H9 (cell line): ENCODE measurements around the gene BRWD1. TPM values are rescaled to one million over a fixed set of nuclear protein-coding genes. Genes with fewer than 3 reads are reported as not detected.

Source experiments
- DNase-seq: peaks from one replicate; pipeline ENCODE4 v3.0.0-alpha.2; 2017
- H2AFZ ChIP-seq: one replicate; pipeline ENCODE4 v1.6.1; 2013; ENCODE audit warnings: mild to moderate bottlenecking, low read length, control low read depth, moderate library complexity
- H2AK5ac ChIP-seq: 2 replicates; pipeline ENCODE4 v1.6.1; 2013; ENCODE audit warnings: low read length, control low read depth, mixed read lengths; ENCODE audit not compliant: insufficient read length
- H2BK120ac ChIP-seq: one replicate; pipeline ENCODE4 v1.6.1; 2013; ENCODE audit warnings: low read depth, mild to moderate bottlenecking, low read length, control low read depth, inconsistent platforms; ENCODE audit not compliant: poor library complexity, severe bottlenecking
- H2BK12ac ChIP-seq: 2 replicates; pipeline ENCODE4 v1.6.1; 2013; ENCODE audit warnings: low read length, control low read depth, mixed read lengths, low read depth; ENCODE audit not compliant: insufficient read length
- H2BK15ac ChIP-seq: 2 replicates; pipeline ENCODE4 v1.6.1; 2013; ENCODE audit warnings: low read depth, low read length, control low read depth
- H2BK20ac ChIP-seq: one replicate; pipeline ENCODE4 v1.6.1; 2013; ENCODE audit warnings: low read depth, mild to moderate bottlenecking, low read length, control low read depth, inconsistent platforms; ENCODE audit not compliant: poor library complexity, severe bottlenecking
- H2BK5ac ChIP-seq: 2 replicates; pipeline ENCODE4 v1.6.1; 2013; ENCODE audit warnings: low read length, control low read depth, mixed read lengths; ENCODE audit not compliant: insufficient read length
- H3K14ac ChIP-seq: 2 replicates; pipeline ENCODE4 v1.6.1; 2013; ENCODE audit warnings: low read length, control low read depth; ENCODE audit not compliant: insufficient read depth
- H3K18ac ChIP-seq: 2 replicates; pipeline ENCODE4 v1.6.1; 2013; ENCODE audit warnings: low read depth, mild to moderate bottlenecking, mixed read lengths, low read length, control low read depth; ENCODE audit not compliant: insufficient read length
- H3K23ac ChIP-seq: 2 replicates; pipeline ENCODE4 v1.6.1; 2013; ENCODE audit warnings: low read length, control low read depth, mixed read lengths, low read depth; ENCODE audit not compliant: insufficient read length
- H3K23me2 ChIP-seq: 2 replicates; pipeline ENCODE4 v1.6.1; 2013; ENCODE audit warnings: low read depth, mild to moderate bottlenecking, mixed read lengths, low read length, control low read depth; ENCODE audit not compliant: insufficient read length, poor library complexity, severe bottlenecking
- H3K27ac ChIP-seq: 2 replicates; pipeline ENCODE4 v1.5.1; 2013; ENCODE audit warnings: low read length, control low read depth, mixed read lengths, low read depth; ENCODE audit not compliant: insufficient read length
- H3K27me3 ChIP-seq: 2 replicates; pipeline ENCODE4 v1.6.1; 2013; ENCODE audit warnings: low read length, control low read depth, inconsistent platforms; ENCODE audit not compliant: insufficient read depth
- H3K4ac ChIP-seq: 2 replicates; pipeline ENCODE4 v1.6.1; 2013; ENCODE audit warnings: low read depth, mild to moderate bottlenecking, control low read depth, inconsistent platforms, low read length, moderate library complexity
- H3K4me1 ChIP-seq: 2 replicates; pipeline ENCODE4 v1.6.1; 2013; ENCODE audit warnings: low read length, control low read depth, inconsistent platforms; ENCODE audit not compliant: insufficient read depth
- H3K4me2 ChIP-seq: 2 replicates; pipeline ENCODE4 v1.6.1; 2013; ENCODE audit warnings: low read length, control low read depth, mixed read lengths; ENCODE audit not compliant: insufficient read length, insufficient read depth
- H3K56ac ChIP-seq: 2 replicates; pipeline ENCODE4 v1.6.1; 2013; ENCODE audit warnings: low read depth, mild to moderate bottlenecking, mixed read lengths, low read length, control low read depth; ENCODE audit not compliant: insufficient read length
- H3K79me1 ChIP-seq: 2 replicates; pipeline ENCODE4 v1.6.1; 2013; ENCODE audit warnings: low read depth, mild to moderate bottlenecking, moderate library complexity, low read length, control low read depth, inconsistent platforms; ENCODE audit not compliant: insufficient read depth, poor library complexity, severe bottlenecking
- H3K79me2 ChIP-seq: 2 replicates; pipeline ENCODE4 v1.6.1; 2013; ENCODE audit warnings: low read length, control low read depth, inconsistent platforms; ENCODE audit not compliant: insufficient read depth
- H3K9ac ChIP-seq: 2 replicates; pipeline ENCODE4 v1.6.1; 2013; ENCODE audit warnings: low read length, control low read depth, mixed read lengths; ENCODE audit not compliant: insufficient read length; ENCODE audit errors: extremely low read depth
- H3K9me3 ChIP-seq: one replicate; pipeline ENCODE4 v1.6.1; 2013; ENCODE audit warnings: low read depth, low read length, inconsistent platforms; ENCODE audit not compliant: control insufficient read depth
- H3T11ph ChIP-seq: one replicate; pipeline ENCODE4 v1.6.1; 2013; ENCODE audit warnings: mild to moderate bottlenecking, low read length, control low read depth, inconsistent platforms
- H4K20me1 ChIP-seq: one replicate; pipeline ENCODE4 v1.6.1; 2013; ENCODE audit not compliant: control insufficient read depth, insufficient read length, insufficient read depth
- H4K5ac ChIP-seq: 2 replicates; pipeline ENCODE4 v1.6.1; 2013; ENCODE audit warnings: low read depth, mild to moderate bottlenecking, mixed read lengths, low read length, control low read depth; ENCODE audit not compliant: insufficient read length
- H4K8ac ChIP-seq: replicated peaks from 2 replicates; pipeline ENCODE4 v1.6.1; 2013; ENCODE audit warnings: low read length, control low read depth, mixed read lengths, low read depth; ENCODE audit not compliant: insufficient read length
- H4K91ac ChIP-seq: 2 replicates; pipeline ENCODE4 v1.6.1; 2013; ENCODE audit warnings: low read depth, mild to moderate bottlenecking, moderate library complexity, mixed read lengths, low read length, control low read depth; ENCODE audit not compliant: insufficient read length
- H3K27ac Mint-ChIP-seq, 3 experiments: 2 replicates in 2 of 3; 3 replicates in 1 of 3; pipeline ENCODE4 v1.8.0; 2020 to 2021; ENCODE audit warnings: mixed read lengths in 3 of 3, mild to moderate bottlenecking in 1 of 3, moderate library complexity in 1 of 3
- H3K27me3 Mint-ChIP-seq: 2 replicates; pipeline ENCODE4 v1.8.0; 2021; ENCODE audit warnings: low read depth, mild to moderate bottlenecking, moderate library complexity, mixed read lengths
- H3K36me3 Mint-ChIP-seq, 3 experiments: 2 replicates in 2 of 3; 3 replicates in 1 of 3; pipeline ENCODE4 v1.8.0; 2020 to 2021; ENCODE audit warnings: low read depth in 3 of 3, mixed read lengths in 3 of 3; ENCODE audit not compliant: insufficient read depth in 1 of 3
- H3K4me1 Mint-ChIP-seq, 2 experiments: 2 replicates each; pipeline ENCODE4 v1.8.0; 2020; ENCODE audit warnings: mixed read lengths in 2 of 2
- H3K4me3 Mint-ChIP-seq, 2 experiments: 2 replicates in 1 of 2; 3 replicates in 1 of 2; pipeline ENCODE4 v1.8.0; 2020 to 2021; ENCODE audit warnings: mild to moderate bottlenecking in 2 of 2, mixed read lengths in 2 of 2, moderate library complexity in 1 of 2
- H3K9me3 Mint-ChIP-seq, 2 experiments: 2 replicates in 1 of 2; 3 replicates in 1 of 2; pipeline ENCODE4 v1.8.0; 2020; ENCODE audit warnings: mild to moderate bottlenecking in 2 of 2, mixed read lengths in 2 of 2, moderate library complexity in 1 of 2
- CTCF ChIP-seq: fragments of 200-600 bp; sonication (generic); conservative IDR thresholded peaks from 3 replicates; pipeline ENCODE4 v1.8.0; 2021; ENCODE audit warnings: antibody characterized with exemption, mild to moderate bottlenecking
- whole genome bisulfite sequencing: extraction: QIAGEN DNeasy Blood & Tissue Kit; methylation state at CpG from one replicate; pipeline ENCODE4 v1.1.7; 2013; ENCODE audit warnings: missing lambda C conversion rate, low lambda C conversion rate, mixed read lengths; ENCODE audit not compliant: insufficient read length; ENCODE audit errors: extremely low coverage; 5-methylcytosine and 5-hydroxymethylcytosine counted together
- total RNA-seq: library from RNA; stranded (reverse); gene quantifications from 2 replicates; pipeline ENCODE4 v1.2.1, GENCODE V29; 2021

BRWD1 gene
- total RNA-seq, 1 experiment from 2014 or later: 48.4 TPM

DNA sequence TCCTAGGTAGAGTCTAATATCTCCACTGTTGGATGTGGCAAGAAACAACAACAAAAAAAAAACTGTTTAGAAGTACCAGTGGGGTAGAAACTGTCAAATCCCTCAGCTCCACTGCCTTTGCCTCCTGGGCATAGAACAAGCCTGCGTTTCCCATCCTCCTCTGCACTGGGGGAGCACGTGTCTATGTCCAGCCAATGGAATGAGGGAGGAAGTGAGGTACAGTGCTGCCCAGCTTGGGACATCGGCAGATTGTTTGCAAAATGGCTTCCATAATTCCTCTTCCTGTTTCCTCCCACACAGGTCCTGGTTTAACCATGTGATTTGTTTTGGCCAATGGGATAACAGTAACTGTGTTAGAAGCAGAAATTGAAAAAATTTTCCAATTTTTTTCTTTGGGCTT is 169.2 kb downstream of the BRWD1 start:
- Histone ChIP-seq H4K8ac (no peak overlapping the region), H2AK5ac (no peak overlapping the region), H2BK15ac (no peak overlapping the region), H3K23me2 (no peaks in the 10 kb centered on the region), H4K91ac (no peak overlapping the region), H3K4me1 (no peaks in the 10 kb centered on the region), H3K4ac (no peak overlapping the region), H2AFZ (no peak overlapping the region), H2BK5ac (no peak overlapping the region), H3K23ac (no peak overlapping the region), H3K4me2 (no peak overlapping the region), H2BK12ac (no peak overlapping the region), H3K27ac (no peak overlapping the region), H4K20me1 (no peaks in the 10 kb centered on the region), H3K79me2 (no peaks in the 10 kb centered on the region), H3K79me1 (no peaks in the 10 kb centered on the region), H3K9me3 (no peaks in the 10 kb centered on the region), H2BK20ac (no peak overlapping the region), H3K56ac (no peak overlapping the region), H2BK120ac (no peak overlapping the region), H4K5ac (no peak overlapping the region), H3T11ph (no peak overlapping the region), H3K9ac (no peak overlapping the region), H3K27me3 (no peaks in the 10 kb centered on the region), H3K18ac (no peak overlapping the region), H3K14ac (no peak overlapping the region)
- DNase-seq: no peak
- TF ChIP-seq CTCF: no peak
- no CpG with 5 or more reads among the region's 3 CpGs for WGBS
- H3K4me1 Mint-ChIP-seq: peaks cover 0 to 2% of the 10 kb centered on the region in 2 experiments; a peak in 1 of 4 replicates
- H3K9me3 Mint-ChIP-seq: peaks cover 0 to 2% of the 10 kb centered on the region in 2 experiments; a peak in 1 of 5 replicates
- peaks cover 0 to 1% (median 0%) of the 10 kb centered on the region in 3 experiments; a peak in 1 of 7 replicates for H3K36me3 Mint-ChIP-seq
- H3K27me3 Mint-ChIP-seq: peaks cover 3% of the 10 kb centered on the region
- no peak overlapping the region for H3K27ac Mint-ChIP-seq
- H3K4me3 Mint-ChIP-seq: no peak overlapping the region
